Left forelimb (tissue), 1 donor: Measurements from ENCODE around the gene EMC7.
"Not testable (repeated sequence)": the region's sequence is repeated elsewhere in the genome, so short reads cannot be mapped to it uniquely, and the experiment has no call there.

Source experiments
- DNase-seq: peaks from one replicate; pipeline ENCODE4 v3.0.0-alpha.2; 2018; ENCODE audit warnings: low spot score

EMC7 gene

GRCh38 chr15:34101366-34102174 lies at the start of gene EMC7, which contains the start of gene PGBD4:
Gene EMC7, minus strand, starts transcription at chr15:34101862. Its CDS starts 23 bp downstream, at chr15:34101839.
Gene PGBD4, plus strand, starts transcription at chr15:34102083. Its CDS starts 449 bp downstream, at chr15:34102532.
- peak; percentile 98 for DNase-seq

DNA sequence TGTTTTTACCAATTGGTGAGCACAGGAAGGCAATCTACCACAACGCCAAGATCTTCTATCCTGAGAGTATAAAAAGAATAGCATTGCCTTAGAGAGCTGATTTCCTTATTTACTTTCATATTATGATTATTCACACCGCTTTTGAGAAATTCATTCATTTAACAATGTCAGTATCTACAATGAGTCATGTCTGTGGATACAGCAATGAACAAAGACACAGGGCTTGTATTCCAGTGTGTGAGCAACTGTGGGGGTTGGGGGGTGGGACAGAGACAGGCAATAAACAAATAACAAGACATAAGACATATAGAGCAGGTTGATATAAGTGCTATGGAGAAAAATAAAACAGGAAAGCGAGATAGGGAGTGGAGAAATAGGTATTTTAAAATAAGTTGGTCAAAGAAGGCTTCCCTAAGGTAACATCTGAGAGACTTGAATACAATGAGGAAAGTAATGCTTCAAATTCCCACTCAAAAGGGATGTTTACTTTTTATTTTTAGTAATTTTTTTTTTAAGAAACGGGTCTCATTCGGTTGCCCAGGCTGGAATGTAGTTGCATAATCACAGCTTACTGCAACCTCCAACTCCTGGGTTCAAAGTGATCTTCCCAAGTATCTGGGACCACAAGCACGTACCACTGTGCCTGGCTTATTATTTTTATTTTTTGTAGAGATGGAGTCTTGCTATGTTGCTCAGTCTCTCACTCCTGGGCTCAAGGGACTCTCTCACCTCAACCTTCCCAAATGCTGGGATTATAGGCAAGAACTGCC lies 45.9 kb upstream of the EMC7 start:
- DNase-seq: no peak

- no peak for DNase-seq
Measured at GRCh38 chr15:34133511-34133910, 31.8 kb upstream of the EMC7 start.

- DNase-seq: no peak
Measured at GRCh38 chr15:34132881-34133280, 31.2 kb upstream of the EMC7 start.

GRCh38 chr15:34128898-34129297 lies 27.2 kb upstream of the EMC7 start:
- DNase-seq: no peak

DNA sequence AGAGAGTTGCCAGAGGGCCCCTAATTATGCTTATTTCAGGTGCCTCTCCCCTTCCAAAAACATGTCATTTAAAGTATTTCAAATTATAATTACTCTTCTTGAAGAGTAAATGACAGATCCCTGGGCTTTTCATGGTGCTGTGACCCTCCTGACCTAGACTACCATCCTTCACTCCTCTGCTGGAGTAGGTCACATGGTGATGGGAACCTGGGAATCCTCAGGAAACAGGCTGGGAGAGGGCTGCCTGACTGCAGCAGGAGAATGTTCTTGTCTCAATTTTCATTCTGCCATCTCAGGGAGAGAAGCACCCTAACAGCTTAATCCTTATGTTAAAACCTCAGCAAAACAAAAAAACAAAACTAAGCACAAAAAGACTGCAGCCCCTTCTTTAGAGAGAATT lies 24.9 kb upstream of the EMC7 start:
- no peak for DNase-seq

DNA sequence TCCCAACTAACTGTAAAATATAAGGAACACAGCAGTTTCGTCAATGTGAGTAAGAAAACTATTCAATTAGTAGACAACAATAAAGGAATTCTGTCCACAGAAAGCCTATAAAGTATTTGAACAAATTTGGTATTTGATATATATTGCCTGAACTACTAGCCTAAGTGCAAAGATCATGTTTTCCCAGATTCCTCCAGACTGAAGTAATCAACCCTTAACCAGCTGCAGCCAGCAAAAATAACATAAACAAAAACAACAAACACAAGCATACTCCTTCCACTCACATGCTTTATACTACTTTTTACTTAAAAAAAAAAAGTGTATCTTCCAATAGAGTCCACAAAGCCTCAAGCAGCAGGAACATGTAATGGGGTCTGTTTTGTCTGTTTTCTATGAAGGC lies 24.3 kb upstream of the EMC7 start:
- DNase-seq: no peak

- no peak for DNase-seq
Measured at GRCh38 chr15:34124651-34125050, 23.0 kb upstream of the EMC7 start.

- DNase-seq: no peak
Measured at GRCh38 chr15:34122771-34123183, 21.1 kb upstream of the EMC7 start.

GRCh38 chr15:34121786-34122185 lies 20.1 kb upstream of the EMC7 start:
- DNase-seq: not testable (repeated sequence)

DNA sequence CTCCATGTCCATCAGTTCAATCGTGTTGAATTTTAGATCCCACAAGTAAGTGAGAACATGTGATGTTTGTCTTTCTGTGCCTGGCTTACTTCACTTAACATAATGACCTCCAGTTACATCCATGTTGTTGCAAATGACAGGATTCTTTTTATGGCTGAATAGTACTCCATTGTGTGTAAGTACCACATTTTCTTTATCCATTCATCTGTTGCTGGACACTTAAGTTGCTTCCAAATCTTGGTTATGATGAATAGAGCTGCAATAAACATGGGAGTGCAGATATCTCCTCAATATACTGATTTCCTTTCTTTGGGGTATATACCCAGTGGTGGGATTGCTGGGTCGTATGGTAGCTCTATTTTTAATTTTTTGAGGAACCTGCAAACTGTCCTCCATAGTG lies 18.8 kb upstream of the EMC7 start:
- not testable (repeated sequence) for DNase-seq

DNA sequence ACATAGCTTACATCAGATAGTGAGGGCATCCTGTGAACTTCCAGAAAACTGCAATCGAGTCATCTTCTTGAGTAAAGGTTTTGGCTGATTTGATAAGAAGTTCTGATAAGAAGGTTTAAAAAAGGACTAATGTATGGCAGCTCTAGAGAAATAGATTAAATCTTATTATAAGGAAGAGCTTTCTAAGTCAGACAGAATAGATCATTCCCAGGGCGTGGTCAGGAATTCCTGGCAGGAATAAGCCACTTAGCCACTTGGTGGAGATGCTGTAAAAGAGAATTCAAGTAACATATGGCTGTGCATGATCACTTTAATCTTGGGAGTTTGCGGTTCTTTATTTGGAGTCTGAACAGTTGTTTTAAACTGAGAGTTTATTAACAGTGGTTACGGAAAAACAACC lies 17.6 kb upstream of the EMC7 start:
- no peak for DNase-seq

DNA sequence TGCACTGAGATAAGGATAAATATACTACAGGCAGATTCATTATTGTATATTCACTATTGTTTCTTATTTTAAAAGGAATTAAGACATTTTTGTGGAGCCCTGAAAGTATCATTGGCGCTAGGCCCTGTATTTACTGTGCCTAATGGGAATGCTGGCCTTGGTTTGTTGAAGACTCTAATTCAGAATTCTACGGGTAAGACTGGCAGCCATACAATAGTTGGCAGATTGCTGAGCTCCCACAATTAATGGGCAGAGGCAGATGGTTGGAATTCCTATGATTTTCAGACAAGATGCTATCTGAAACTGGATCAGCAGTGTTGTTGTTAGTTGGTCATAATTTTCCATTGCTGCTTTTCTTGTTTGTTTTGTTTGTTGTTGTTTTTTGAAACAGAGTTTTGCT lies 15.0 kb upstream of the EMC7 start:
- DNase-seq: no peak

DNA sequence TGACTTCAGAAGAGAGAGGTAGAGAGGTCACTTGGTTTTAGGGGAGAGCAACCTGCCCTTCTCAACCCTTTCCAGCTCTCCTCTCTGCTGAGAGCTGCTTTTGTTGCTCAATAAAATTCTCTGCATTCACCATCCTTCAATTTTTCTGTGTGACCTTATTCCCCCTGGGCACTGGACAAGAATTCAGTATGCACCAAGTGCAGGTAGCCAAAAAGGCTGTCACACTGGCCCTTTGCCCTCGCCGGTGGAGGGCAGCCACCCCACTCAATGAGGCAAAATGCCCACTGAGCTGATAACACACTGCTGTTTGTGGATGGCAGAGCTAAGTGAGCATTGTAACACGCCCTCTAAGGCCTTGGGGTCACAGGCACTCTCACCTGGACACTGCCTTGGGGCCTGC lies 13.1 kb upstream of the EMC7 start:
- DNase-seq: no peak

DNA sequence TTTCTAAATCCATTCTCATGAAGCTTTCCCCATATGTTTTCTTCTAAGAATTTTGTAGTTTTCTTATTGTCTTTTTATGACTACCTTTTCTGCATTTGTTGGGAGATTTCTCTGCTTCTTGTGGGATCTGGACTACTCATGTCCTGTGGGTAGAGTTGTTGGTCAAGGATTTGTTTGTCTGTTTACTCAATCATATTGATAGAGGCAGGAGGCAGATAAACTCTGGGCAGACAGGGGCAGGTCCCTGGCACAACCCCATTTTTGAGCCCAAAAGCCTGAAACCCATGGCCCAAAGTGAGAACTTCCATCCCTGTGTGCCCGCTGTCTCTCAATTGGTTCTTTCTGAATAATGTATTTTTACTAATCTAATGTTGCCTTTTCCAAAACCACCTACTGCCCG lies 12.6 kb upstream of the EMC7 start:
- no peak for DNase-seq

DNA sequence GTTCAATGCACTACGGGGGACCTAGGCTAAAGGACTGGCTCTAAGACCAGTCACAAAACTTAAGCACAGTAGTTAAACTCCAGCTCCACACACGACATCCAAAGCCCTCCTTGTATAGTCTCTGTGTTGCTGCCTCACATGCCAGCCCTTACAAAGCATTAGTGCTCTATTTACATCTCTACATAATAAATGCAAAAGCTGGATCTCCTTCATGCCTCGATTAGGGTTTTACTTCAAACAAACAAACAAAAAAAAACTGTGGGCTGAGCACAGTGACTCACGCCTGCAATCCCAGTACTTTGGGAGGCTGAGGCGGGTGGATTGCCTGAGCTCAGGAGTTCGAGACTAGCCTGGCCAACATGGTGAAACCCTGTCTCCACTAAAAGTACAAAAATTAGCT lies 9.8 kb upstream of the EMC7 start:
- DNase-seq: no peak

- DNase-seq: no peak
Measured at GRCh38 chr15:34109797-34110663, 8.4 kb upstream of the EMC7 start.

GRCh38 chr15:34107315-34107714 lies 5.7 kb upstream of the EMC7 start:
- DNase-seq: no peak

DNA sequence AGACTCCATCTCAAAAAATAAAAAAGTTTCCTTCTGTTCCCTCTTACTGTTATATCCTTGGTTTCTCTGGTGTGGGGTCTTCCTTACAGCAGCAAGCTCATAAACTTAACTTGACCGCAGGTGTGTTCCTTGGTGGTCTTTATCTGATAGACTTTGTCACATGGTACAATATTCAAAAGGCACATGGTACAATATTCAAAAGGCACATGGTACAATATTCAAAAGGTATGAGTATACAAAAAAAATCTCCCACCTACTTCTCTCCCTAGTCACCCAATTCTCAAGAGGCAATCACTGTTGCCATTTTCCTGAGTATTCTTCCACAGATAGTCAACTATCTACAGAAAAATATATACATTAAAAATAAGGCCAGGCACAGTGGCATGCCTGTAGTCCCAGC lies 4.8 kb upstream of the EMC7 start:
- no peak for DNase-seq

DNA sequence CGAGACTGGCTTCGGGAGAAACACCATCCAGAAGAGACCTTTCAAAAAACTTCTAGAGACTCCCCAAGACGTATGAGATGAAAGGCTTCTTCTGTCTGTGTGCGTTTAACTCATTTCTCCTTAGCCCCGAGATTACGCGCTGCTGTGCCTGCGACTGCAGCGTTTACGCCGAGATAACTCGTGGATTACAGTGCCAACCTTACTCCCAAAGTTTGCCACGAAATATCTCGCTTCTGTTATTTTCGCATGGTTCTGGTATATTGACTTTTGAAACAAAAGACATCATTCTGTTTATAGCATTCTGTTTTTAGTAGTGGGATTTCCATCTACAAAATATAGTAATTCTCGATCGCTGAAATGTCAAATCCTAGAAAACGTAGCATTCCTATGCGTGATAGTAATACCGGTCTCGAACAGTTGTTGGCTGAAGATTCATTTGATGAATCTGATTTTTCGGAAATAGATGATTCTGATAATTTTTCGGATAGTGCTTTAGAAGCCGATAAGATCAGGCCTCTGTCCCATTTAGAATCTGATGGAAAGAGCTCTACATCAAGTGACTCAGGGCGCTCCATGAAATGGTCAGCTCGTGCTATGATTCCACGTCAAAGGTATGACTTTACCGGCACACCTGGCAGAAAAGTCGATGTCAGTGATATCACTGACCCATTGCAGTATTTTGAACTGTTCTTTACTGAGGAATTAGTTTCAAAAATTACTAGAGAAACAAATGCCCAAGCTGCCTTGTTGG lies 688 bp upstream of the EMC7 start:
- DNase-seq: no peak

DNA sequence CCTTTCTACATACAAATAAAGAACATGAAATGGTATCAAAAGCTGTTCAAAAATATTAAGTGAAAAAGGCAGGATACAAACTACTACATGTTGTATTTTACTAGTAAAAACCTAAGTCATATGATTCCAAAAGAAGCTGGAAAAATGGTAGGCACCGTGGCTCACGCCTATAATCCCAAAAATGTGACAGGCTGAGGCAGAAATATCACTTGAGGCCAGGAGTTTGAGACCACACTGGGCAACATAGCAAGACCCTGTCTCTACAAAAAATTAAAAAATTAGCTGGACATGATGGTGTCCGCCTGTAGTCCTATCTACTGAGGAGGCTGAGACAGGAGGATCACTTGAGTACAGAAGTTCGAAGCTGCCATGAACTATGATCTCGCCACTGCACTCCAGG lies 1.7 kb downstream of the EMC7 start:
- no peak for DNase-seq

DNA sequence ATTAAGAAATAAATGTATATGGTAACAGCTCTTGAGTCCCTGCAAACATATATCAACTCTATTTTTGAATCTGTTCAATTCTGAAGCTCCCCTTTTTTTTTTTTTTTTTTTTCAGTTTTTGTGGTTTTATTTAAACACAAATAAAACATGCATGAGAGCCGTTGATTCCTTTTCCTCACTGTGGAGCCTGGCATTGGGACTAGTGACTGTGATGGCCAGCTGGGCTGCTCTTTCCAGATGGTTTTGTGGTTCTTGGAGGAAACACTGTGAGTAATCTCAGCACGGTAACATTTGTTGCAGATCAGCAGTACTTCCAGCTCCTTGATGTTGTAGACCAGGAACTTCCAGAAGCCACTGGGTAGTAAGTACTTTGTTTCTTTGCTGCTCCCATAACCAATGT lies 15.9 kb downstream of the EMC7 start:
- no peak for DNase-seq
